CD4-positive, alpha-beta T cell treated with Interleukin-17A for 4 hours (primary cell): Measurements from ENCODE around the gene CILP2.

Experiments used
- DNase-seq: peaks from one replicate; pipeline ENCODE4 v3.0.0-alpha.2; 2020; ENCODE audit warnings: mixed read lengths

The CILP2 gene

GRCh38 chr19:19571071-19571786, 33.2 kb downstream of the CILP2 start:
- no peak for DNase-seq

- no peak for DNase-seq
Measured at GRCh38 chr19:19575411-19575810, 37.3 kb downstream of the CILP2 start.

GRCh38 chr19:19578252-19578651, 40.2 kb downstream of the CILP2 start:
- DNase-seq, result no peak

GRCh38 chr19:19579533-19580361, 41.7 kb downstream of the CILP2 start:
- DNase-seq, result no peak

GRCh38 chr19:19580418-19580817, 42.4 kb downstream of the CILP2 start:
- no peak for DNase-seq

DNA sequence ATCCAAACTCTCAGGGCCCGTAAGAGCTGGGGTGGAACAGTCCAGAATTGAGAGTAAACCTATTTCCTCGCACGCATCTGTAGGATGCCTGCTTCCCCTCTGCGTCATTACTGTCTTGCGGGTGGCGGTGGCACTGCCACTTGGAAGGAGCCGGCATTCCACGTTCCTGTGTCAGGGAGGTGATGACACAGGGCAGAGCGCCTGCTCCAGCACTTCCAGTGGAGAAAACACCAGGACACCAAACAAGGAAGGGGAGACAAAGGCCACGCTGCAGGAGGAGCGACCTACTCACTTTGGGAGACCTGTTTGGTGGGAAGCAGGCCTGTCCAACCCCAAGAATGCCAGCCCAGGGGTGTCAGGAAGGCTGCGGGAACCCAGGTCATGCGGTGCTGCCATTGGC, 43.3 kb downstream of the CILP2 start:
- no peak for DNase-seq

DNA sequence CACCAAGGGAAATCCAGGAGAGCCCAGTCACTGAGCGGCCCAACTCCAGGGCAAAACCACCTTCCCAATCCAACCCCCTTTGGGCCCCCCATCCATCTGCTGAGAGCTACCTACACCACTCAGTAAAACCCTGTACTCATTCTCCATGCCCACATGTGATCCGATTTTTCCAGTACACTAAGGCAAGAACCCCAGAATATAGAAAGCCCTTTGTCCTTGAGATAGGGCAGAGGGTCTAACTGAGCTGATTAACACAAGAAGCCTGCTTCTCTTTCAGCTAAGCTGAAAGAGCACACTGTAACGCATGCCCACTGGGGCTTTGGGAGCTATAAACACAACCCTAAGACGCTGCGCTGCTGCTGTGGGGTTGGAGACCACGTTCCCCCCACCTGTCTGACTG, 44.4 kb downstream of the CILP2 start:
- no peak for DNase-seq

GRCh38 chr19:19584356-19584755, 46.3 kb downstream of the CILP2 start:
- no peak for DNase-seq

GRCh38 chr19:19587771-19588170, 49.7 kb downstream of the CILP2 start:
- DNase-seq, result no peak

GRCh38 chr19:19588546-19588945, 50.5 kb downstream of the CILP2 start:
- no peak for DNase-seq

DNA sequence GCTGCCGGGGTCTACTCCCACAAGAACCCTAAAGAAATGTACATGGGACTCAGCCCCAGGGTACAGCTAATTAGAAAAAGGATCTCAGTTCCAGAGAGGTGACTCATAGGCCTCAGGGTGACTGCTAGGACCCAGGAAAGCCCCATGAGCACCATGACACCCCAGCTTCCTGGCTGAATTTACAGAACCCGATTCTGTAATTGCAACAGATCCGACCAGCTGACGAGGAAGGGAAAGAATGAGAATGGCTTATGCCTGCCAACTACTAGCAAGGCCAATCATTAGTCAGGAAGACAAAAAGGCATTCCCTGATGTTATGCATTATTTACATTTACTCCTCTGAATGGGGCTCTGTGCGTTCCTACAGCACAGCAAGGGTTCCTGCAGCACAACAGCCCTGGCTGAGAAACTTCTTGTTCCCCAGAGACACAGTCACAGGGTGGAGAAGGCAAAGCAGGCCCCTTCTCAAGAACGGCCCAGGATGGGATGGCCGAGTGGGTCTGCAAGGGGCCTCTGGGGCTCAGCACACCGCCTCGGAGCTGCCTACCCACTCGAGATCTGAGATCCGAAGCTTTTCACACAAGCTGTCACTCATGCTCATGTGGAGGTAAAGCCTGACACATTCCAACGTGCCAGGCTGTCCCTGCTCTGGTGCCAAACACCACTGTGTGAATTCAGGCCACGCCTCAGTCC, 53.2 kb downstream of the CILP2 start:
- DNase-seq, result peak; percentile 71

- DNase-seq, result no peak
Measured at GRCh38 chr19:19592690-19593089, 54.6 kb downstream of the CILP2 start.

DNA sequence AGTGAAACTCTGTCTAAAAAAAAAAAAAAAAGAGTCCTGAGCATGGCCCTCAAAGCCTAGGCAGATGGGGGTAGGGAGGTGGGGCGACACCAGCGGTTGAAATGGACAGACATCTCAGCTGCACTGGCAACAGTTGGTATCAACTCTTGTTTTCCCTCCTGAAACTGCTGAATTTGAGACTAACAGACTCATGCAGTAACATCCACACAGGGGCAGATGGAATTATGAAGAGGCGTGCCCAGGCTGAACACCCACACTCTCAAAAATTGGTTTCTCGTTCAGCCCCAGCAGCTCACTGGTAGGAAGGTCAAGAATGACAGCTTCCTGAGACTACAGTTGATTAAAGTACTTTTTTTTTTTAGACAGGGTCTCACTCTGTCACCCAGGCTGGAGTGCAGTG, 56.3 kb downstream of the CILP2 start:
- no peak for DNase-seq

DNA sequence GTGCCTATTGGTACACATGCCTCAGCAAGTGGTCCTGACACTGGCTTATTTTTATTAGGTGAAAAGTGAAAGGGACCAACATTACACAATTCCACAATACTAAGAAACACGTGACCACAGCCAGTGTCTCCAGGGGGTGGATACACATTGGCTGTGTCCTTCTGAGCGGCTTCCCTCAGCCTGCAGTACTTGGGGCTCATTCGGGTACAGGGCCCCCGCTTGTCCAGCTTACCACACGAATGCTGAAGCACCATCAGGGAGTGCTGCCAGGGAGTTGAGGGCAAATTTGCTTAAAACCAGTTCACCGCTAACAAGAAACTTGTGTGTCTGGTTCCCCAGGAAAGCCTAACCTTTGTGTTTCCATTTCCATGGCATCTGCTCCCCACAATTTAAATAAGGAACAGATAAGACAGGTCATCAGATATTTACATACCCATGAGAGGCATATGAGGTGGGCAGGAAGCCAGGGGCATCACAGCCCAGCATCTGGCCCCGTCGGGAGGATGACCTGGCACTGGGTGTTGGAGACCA, 57.2 kb downstream of the CILP2 start:
- no peak for DNase-seq
